Measurements from ENCODE around the gene POP4.

- no peak for TF ChIP-seq CTCF (IDR thresholded peaks at IDR 0.05)
- no peak for TF ChIP-seq POLR2A (IDR thresholded peaks at IDR 0.05)
Observed at GRCh38 chr19:29571181-29571580, 34.9 kb upstream of the POP4 start.
